ENCODE measurements around the gene LRP8.

Gene LRP8

GRCh38 chr1:53321366-53321765 is 6.5 kb downstream of the LRP8 start:
- peak; percentile 73 for DNase-seq

GRCh38 chr1:53320646-53321045 is 7.2 kb downstream of the LRP8 start:
- no peak for DNase-seq

- no peak for DNase-seq
Observed at GRCh38 chr1:53319296-53320101, 8.4 kb downstream of the LRP8 start.

- DNase-seq, result no peak
Observed at GRCh38 chr1:53317646-53318539, 10.0 kb downstream of the LRP8 start.

- no peak for DNase-seq
Observed at GRCh38 chr1:53316766-53317581, 10.9 kb downstream of the LRP8 start.

- no peak for DNase-seq
Observed at GRCh38 chr1:53316424-53316765, 11.5 kb downstream of the LRP8 start.

GRCh38 chr1:53315456-53316423 is 12.1 kb downstream of the LRP8 start:
- DNase-seq, result peak; percentile 72

GRCh38 chr1:53315046-53315445 is 12.8 kb downstream of the LRP8 start:
- DNase-seq, result no peak

- no peak for DNase-seq
Observed at GRCh38 chr1:53314606-53315005, 13.3 kb downstream of the LRP8 start.

- DNase-seq, result no peak
Observed at GRCh38 chr1:53314096-53314495, 13.8 kb downstream of the LRP8 start.

GRCh38 chr1:53313556-53313955 is 14.3 kb downstream of the LRP8 start:
- no peak for DNase-seq

- DNase-seq, result no peak
Observed at GRCh38 chr1:53311702-53312305, 16.1 kb downstream of the LRP8 start.

GRCh38 chr1:53310847-53311681 is 16.8 kb downstream of the LRP8 start:
- DNase-seq, result no peak

- no peak for DNase-seq
Observed at GRCh38 chr1:53309802-53310201, 18.1 kb downstream of the LRP8 start.

GRCh38 chr1:53308506-53308905 is 19.4 kb downstream of the LRP8 start:
- DNase-seq, result no peak

GRCh38 chr1:53307037-53307436 is 20.8 kb downstream of the LRP8 start:
- DNase-seq, result no peak

- DNase-seq, result no peak
Observed at GRCh38 chr1:53306168-53306567, 21.7 kb downstream of the LRP8 start.

- DNase-seq, result no peak
Observed at GRCh38 chr1:53305650-53306049, 22.2 kb downstream of the LRP8 start.

GRCh38 chr1:53304527-53304926 is 23.3 kb downstream of the LRP8 start:
- no peak for DNase-seq

GRCh38 chr1:53303726-53304515 is 23.9 kb downstream of the LRP8 start:
- DNase-seq, result no peak

Measured in islet precursor cell (in vitro differentiated cells).